HG03103 (cell line): Measurements from ENCODE around the gene SCYGR1.
"Not testable (repeated sequence)": the region's sequence is repeated elsewhere in the genome, so short reads cannot be mapped to it uniquely, and the experiment has no call there.

Source experiments
- ATAC-seq: cut with Tn5 transposase; IDR thresholded peaks from one replicate; pipeline ENCODE4 v1.9.1; 2021; ENCODE audit warnings: low read depth; ENCODE audit not compliant: unreplicated experiment

SCYGR1 gene

GRCh38 chr2:227404585-227405271, 17.0 kb upstream of the SCYGR1 start:
- no peak for ATAC-seq

DNA sequence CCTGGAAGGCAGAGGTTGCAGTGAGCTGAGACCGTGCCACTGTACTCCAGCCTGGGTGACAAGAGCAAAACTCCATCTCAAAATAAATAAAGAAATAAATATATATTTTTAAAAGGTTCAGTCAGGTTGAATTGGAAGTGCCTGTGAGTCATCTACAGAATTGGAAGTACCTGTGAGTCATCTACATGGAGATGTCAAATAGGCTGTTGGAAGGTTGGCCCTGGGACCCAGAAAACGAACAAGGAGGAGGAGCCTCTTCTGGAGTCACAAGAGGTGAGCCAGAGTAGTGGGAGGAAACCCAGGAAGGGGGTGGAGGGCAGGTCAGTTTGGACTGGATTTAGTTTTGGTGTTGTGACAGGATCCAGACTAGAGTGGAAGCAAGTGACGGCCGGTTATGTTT, 15.2 kb upstream of the SCYGR1 start:
- no peak for ATAC-seq

DNA sequence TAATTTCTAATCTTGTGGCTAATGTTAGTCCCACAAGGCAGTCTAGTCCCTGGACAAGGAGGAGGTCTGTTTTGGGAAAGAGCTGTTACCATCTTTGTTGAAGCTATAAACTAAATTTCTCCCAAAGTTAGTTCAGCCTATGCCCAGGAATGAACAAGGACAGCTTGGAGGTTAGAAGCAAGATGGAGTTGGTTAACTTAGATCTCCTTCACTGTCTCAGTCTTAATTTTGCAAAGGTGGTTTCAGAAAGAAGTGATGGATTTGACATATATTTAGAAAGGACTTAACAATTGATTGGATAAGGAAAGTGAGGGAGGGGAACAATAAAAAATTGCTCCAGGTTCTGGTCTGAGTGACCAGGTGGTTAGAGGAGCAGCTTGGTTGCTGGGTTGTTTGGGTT, 14.6 kb upstream of the SCYGR1 start:
- ATAC-seq = no peak

DNA sequence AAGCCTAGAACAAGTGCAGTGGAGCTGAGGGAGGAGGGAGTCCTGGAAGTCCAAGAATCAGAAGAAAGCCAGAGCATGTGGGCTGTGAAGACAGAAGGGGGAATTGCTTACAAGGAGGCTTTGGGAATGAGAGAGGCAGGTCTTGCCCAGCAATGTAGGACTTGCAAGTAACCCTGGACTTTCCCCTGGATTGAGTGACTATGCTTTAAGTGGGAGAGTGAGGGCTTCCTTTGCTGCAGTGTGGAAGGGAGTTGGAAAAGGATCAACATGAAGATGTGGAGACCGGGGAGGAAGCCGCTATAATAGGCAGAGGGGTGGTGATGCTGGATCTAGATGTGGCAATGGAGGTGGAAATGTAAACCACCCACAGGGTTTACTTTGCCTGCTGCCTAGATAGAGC, 13.8 kb upstream of the SCYGR1 start:
- ATAC-seq = no peak

GRCh38 chr2:227398684-227399670, 11.2 kb upstream of the SCYGR1 start:
- no peak for ATAC-seq

GRCh38 chr2:227397562-227397961, 9.8 kb upstream of the SCYGR1 start:
- no peak for ATAC-seq

GRCh38 chr2:227395556-227395955, 7.8 kb upstream of the SCYGR1 start:
- ATAC-seq = no peak

GRCh38 chr2:227394401-227394800, 6.7 kb upstream of the SCYGR1 start:
- no peak for ATAC-seq

DNA sequence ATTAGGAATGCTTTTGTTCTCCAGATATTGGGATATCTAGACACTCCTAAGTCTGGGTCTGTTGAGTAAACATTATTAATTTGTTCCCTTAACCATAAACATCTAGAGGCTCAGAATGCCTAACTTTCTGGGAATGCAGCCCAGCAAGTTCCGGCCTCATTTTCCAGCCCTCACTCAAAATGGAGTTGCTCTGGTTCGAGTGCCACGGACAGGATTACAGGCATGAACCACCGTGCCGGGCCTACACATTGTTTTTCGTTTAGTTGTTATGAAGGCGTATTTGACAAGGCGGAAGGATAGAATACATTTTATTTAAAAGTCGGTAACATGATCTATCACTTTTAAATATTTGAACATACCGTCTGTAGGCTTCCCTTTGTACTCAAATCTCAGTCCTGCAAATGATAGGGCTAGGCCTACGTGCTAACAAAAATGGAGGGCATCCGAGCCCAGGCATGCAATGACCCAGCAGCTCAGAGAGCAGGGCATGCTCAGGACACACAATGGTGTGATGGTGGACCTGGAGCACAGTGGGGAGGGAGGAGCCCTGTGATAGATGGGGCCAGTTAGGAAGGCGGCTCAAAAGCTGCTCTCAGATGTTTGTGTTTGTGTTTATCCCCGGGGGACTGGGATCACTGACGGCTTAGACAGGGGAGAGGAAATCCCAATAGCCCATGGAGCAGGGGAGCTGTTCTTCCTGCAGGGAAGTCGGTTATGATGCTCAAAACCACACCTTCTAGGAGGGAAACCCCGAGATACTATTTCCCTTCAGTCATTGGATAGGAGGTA, 2.9 kb upstream of the SCYGR1 start:
- no peak for ATAC-seq

GRCh38 chr2:227389661-227390060, 1.9 kb upstream of the SCYGR1 start:
- no peak for ATAC-seq

DNA sequence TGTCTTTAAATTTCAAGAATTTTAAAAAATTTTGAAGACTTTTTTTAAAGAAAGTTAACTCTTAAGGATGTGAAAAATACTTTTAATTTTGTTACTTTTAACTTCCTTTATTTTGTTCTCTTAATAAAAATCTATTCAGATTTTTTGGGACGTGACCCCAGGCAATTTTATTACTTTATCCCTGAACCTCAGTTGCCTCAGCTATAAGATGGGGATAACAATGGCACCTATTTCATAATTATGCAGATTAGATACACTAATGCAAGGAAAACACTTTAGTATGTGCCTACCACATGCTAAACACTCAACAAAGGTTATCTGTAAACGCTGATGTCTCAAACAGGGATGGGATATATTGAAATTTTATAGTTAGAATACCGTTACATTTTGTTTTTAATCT, 1.5 kb upstream of the SCYGR1 start:
- ATAC-seq = no peak

DNA sequence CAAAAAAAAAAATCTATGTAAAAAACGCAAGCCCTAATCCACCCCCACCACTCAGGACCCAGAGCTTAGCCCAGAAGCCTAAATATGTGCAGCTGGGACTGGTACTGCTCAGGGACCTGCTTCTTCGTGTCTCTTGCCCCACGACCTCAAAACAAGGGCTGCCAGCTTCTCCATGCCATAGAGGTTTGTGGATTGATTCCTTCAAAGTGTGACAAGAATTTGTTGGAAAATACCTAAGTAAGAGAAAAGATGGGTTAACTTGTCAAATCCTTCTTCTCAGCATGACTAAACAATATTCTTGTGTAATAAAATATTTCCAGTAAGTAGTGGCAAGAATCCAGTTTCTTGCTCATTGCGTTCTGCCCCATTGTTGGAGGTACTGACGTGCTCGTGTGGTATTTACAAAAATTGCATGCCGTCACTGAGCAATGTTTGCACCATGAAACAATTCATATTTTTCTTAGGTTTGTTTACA, 825 bp upstream of the SCYGR1 start:
- no peak for ATAC-seq

GRCh38 chr2:227386630-227387029, 1.1 kb downstream of the SCYGR1 start:
- ATAC-seq = no peak

GRCh38 chr2:227383686-227384085, 4.1 kb downstream of the SCYGR1 start:
- no peak for ATAC-seq

DNA sequence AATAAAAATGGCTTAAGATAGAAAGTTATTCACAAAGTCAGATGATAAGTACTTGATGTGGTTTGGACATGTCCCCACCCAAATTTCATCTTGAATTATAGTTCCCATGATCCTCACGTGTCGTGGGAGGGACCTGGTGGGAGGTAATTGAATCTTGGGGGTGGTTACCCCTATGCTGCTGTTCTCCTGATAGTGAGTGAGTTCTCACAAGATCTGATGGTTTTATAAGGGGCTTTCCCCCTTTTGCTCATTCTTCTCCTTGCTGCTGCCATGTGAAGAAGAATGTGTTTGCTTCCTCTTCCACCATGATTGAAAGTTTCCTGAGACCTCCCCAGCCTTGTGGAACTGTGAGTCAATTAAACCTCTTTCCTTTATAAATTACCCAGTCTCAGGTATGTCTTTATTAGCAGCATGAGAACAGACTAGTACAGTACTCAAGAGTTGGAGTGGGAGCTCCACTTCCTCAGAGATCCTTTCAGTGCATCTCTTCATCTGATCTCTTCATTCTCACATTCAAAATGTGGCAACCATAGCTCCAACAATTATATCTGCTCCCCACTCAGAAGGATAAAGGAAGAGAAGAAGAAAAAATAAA, 5.4 kb downstream of the SCYGR1 start:
- ATAC-seq = not testable (repeated sequence)

GRCh38 chr2:227379095-227379494, 8.7 kb downstream of the SCYGR1 start, which contains the start of gene TM4SF20:
Gene TM4SF20, minus strand, starts transcription at chr2:227379306. Its CDS starts 38 bp downstream, at chr2:227379268.
- no peak for ATAC-seq

- ATAC-seq = no peak
Observed at GRCh38 chr2:227378371-227378782, 9.4 kb downstream of the SCYGR1 start.

GRCh38 chr2:227377467-227378351, 10.0 kb downstream of the SCYGR1 start:
- ATAC-seq = no peak

- ATAC-seq = no peak
Observed at GRCh38 chr2:227376656-227377396, 10.9 kb downstream of the SCYGR1 start.
